GM18507 (cell line): Measurements from ENCODE around the gene GSS.
"Not testable (repeated sequence)": the region's sequence is repeated elsewhere in the genome, so short reads cannot be mapped to it uniquely, and the experiment has no call there.

Experiments used
- DNase-seq: peaks from one replicate; pipeline ENCODE4 v3.0.0; 2011; ENCODE audit warnings: low read depth; ENCODE audit not compliant: insufficient read length; ENCODE audit errors: extremely low spot score
- FAIRE-seq: peaks from 2 replicates; lab custom pipeline; 2011; peaks lifted over from hg19 to GRCh38; lab: Jason Lieb, UNC

Gene GSS

GRCh38 chr20:34922654-34923381, 32.8 kb downstream of the GSS start:
- DNase-seq (no peak), FAIRE-seq (no peak)

GRCh38 chr20:34921436-34921835, 34.2 kb downstream of the GSS start:
- no peak for FAIRE-seq
- no peak for DNase-seq

GRCh38 chr20:34920055-34920454, 35.6 kb downstream of the GSS start:
- FAIRE-seq (no peak), DNase-seq (no peak)

- DNase-seq (no peak), FAIRE-seq (no peak)
Observed at GRCh38 chr20:34916774-34917354, 38.7 kb downstream of the GSS start.

GRCh38 chr20:34915749-34916455, 39.7 kb downstream of the GSS start:
- DNase-seq (no peak), FAIRE-seq (no peak)

- no peak for FAIRE-seq
- DNase-seq, result no peak
Observed at GRCh38 chr20:34915131-34915530, 40.5 kb downstream of the GSS start.

- DNase-seq, result no peak
- FAIRE-seq, result no peak
Observed at GRCh38 chr20:34907616-34908469, 47.8 kb downstream of the GSS start.

GRCh38 chr20:34904202-34904621, 51.4 kb downstream of the GSS start:
- FAIRE-seq, result no peak
- no peak for DNase-seq

GRCh38 chr20:34898731-34899130, 56.9 kb downstream of the GSS start:
- not testable (repeated sequence) for FAIRE-seq

GRCh38 chr20:34898129-34898528, 57.5 kb downstream of the GSS start:
- not testable (repeated sequence) for FAIRE-seq

More at GRCh38 chr20:34898731-34899130, 56.9 kb downstream of the GSS start:
- not testable (repeated sequence) for DNase-seq

GRCh38 chr20:34896086-34896621, 59.5 kb downstream of the GSS start:
- DNase-seq (no peak), FAIRE-seq (no peak)

More at GRCh38 chr20:34898129-34898528, 57.5 kb downstream of the GSS start:
- not testable (repeated sequence) for DNase-seq

- FAIRE-seq (no peak), DNase-seq (no peak)
Observed at GRCh38 chr20:34895465-34895864, 60.1 kb downstream of the GSS start.

GRCh38 chr20:34894723-34895122, 60.9 kb downstream of the GSS start:
- no peak for FAIRE-seq
- DNase-seq, result no peak

GRCh38 chr20:34892671-34893070, 62.9 kb downstream of the GSS start:
- DNase-seq, result no peak
- no peak for FAIRE-seq

GRCh38 chr20:34891166-34892062, 64.2 kb downstream of the GSS start:
- FAIRE-seq, result no peak
- DNase-seq, result no peak

- DNase-seq (no peak), FAIRE-seq (no peak)
Observed at GRCh38 chr20:34888468-34888867, 67.1 kb downstream of the GSS start.

GRCh38 chr20:34887023-34887422, 68.6 kb downstream of the GSS start:
- FAIRE-seq (no peak), DNase-seq (no peak)

- FAIRE-seq (no peak), DNase-seq (no peak)
Observed at GRCh38 chr20:34886122-34886521, 69.5 kb downstream of the GSS start.
